Measurements from ENCODE around the gene TBC1D9B.

The TBC1D9B gene

GRCh38 chr5:179906795-179907555 is 722 bp downstream of the TBC1D9B start:
- DNase-seq = no peak

GRCh38 chr5:179906294-179906794 is 1.4 kb downstream of the TBC1D9B start:
- no peak for DNase-seq

GRCh38 chr5:179905161-179905560 is 2.5 kb downstream of the TBC1D9B start:
- DNase-seq = peak in 1 of 2 donors; percentile 44

GRCh38 chr5:179904463-179905160 is 3.1 kb downstream of the TBC1D9B start:
- no peak for DNase-seq

- no peak for DNase-seq
These were observed 4.9 kb downstream of the TBC1D9B start for GRCh38 chr5:179902763-179903158.

- DNase-seq = no peak
These were observed 5.6 kb downstream of the TBC1D9B start for GRCh38 chr5:179901915-179902762.

- DNase-seq = no peak
These were observed 6.2 kb downstream of the TBC1D9B start for GRCh38 chr5:179901462-179901861.

GRCh38 chr5:179900711-179901110 is 7.0 kb downstream of the TBC1D9B start:
- DNase-seq = no peak

- DNase-seq = no peak
These were observed 7.5 kb downstream of the TBC1D9B start for GRCh38 chr5:179900206-179900605.

GRCh38 chr5:179895861-179896260 is 11.8 kb downstream of the TBC1D9B start:
- DNase-seq = no peak

- DNase-seq = no peak
These were observed 13.5 kb downstream of the TBC1D9B start for GRCh38 chr5:179893958-179894895.

GRCh38 chr5:179893076-179893957 is 14.4 kb downstream of the TBC1D9B start:
- no peak for DNase-seq

- no peak for DNase-seq
These were observed 15.4 kb downstream of the TBC1D9B start for GRCh38 chr5:179892255-179892654.

GRCh38 chr5:179890751-179891682 is 16.7 kb downstream of the TBC1D9B start:
- no peak for DNase-seq

- DNase-seq = no peak
These were observed 17.8 kb downstream of the TBC1D9B start for GRCh38 chr5:179889885-179890284.

- DNase-seq = no peak
These were observed 19.9 kb downstream of the TBC1D9B start for GRCh38 chr5:179887802-179888201.

- no peak for DNase-seq
These were observed 20.6 kb downstream of the TBC1D9B start for GRCh38 chr5:179887095-179887494.

GRCh38 chr5:179886190-179886911 is 21.3 kb downstream of the TBC1D9B start:
- no peak for DNase-seq

GRCh38 chr5:179885491-179886090 is 22.1 kb downstream of the TBC1D9B start:
- DNase-seq = no peak

Data from bone marrow (tissue), 2 donors.